ENCODE data around the gene HCRT.
"Not testable (repeated sequence)": the region's sequence is repeated elsewhere in the genome, so short reads cannot be mapped to it uniquely, and the experiment has no call there.

The HCRT gene

GRCh38 chr17:42146911-42147607 is 38.2 kb downstream of the HCRT start:
- H4K91ac ChIP-seq (ENCODE audit: low read length), result no peak overlapping the region
- H2BK120ac ChIP-seq (ENCODE audit: low read depth, low read length), result no peak overlapping the region
- no peak overlapping the region for H3K4ac ChIP-seq (ENCODE audit: low read depth in 1 of 2, low read length in 2 of 2)
- H3K4me3 ChIP-seq (ENCODE audit: insufficient read depth in 1 of 2, low read depth in 1 of 2, low read length in 2 of 2), result no peak overlapping the region
- no peaks in the 10 kb centered on the region for H3K27me3 ChIP-seq (ENCODE audit: control insufficient read depth in 1 of 2, insufficient read depth in 1 of 2, low read length in 2 of 2)
- H3K79me1 ChIP-seq (replicated peaks; ENCODE audit: low read length, poor library complexity, severe bottlenecking), result peaks cover 12% of the 10 kb centered on the region
- H3K9me3 ChIP-seq (ENCODE audit: control insufficient read depth, low read length), result no peaks in the 10 kb centered on the region
- H2AK5ac ChIP-seq (ENCODE audit: low read length, severe bottlenecking), result no peak overlapping the region
- H2BK5ac ChIP-seq (ENCODE audit: low read depth, low read length, poor library complexity, severe bottlenecking), result no peak overlapping the region
- H3K4me1 ChIP-seq (ENCODE audit: control insufficient read depth, insufficient read depth, low read depth, low read length), result peaks cover 11% of the 10 kb centered on the region
- no peak overlapping the region for H2BK15ac ChIP-seq (ENCODE audit: low read depth, poor library complexity, severe bottlenecking)
- H2AFZ ChIP-seq (ENCODE audit: low read depth, low read length), result no peak overlapping the region
- H2BK12ac ChIP-seq (ENCODE audit: low read length in 2 of 2), result no peak overlapping the region
- H3K23ac ChIP-seq (ENCODE audit: low read length in 2 of 2), result no peak overlapping the region
- no peak overlapping the region for H3K9ac ChIP-seq (ENCODE audit: low read length)
- H3K27ac ChIP-seq (ENCODE audit: low read length, poor library complexity, severe bottlenecking), result no peak overlapping the region
- H3K14ac ChIP-seq (ENCODE audit: low read length in 2 of 2), result no peak overlapping the region
- no peak for DNase-seq
- WGBS, result 92% methylated on average over 11 of the region's 13 CpGs
- no peak overlapping the region for H3K18ac ChIP-seq (ENCODE audit: low read depth in 1 of 2, low read length in 2 of 2)
- H3K4me2 ChIP-seq (ENCODE audit: low read length, poor library complexity, severe bottlenecking), result no peak overlapping the region
- H4K8ac ChIP-seq (ENCODE audit: low read length), result no peak overlapping the region
- H3K36me3 ChIP-seq (ENCODE audit: control insufficient read depth in 1 of 2, insufficient read depth in 2 of 2, low read depth in 1 of 2, low read length in 2 of 2), result peaks cover 33 to 39% of the 10 kb centered on the region in 2 experiments

GRCh38 chr17:42143138-42143537 is 42.1 kb downstream of the HCRT start:
- H3K9me3 ChIP-seq (ENCODE audit: control insufficient read depth, low read length), result not testable (repeated sequence)
- peak overlapping the region in 1 of 2 experiments; percentile 25 for H3K4me3 ChIP-seq (ENCODE audit: insufficient read depth in 1 of 2, low read depth in 1 of 2, low read length in 2 of 2)
- WGBS, result 93% methylated on average over 4 of the region's 4 CpGs

GRCh38 chr17:42142371-42142896 is 42.8 kb downstream of the HCRT start:
- peak overlapping the region; percentile 7 for H3K4me2 ChIP-seq (ENCODE audit: low read length, poor library complexity, severe bottlenecking)
- H2BK5ac ChIP-seq (ENCODE audit: low read depth, low read length, poor library complexity, severe bottlenecking), result no peak overlapping the region
- no peak overlapping the region for H2AK5ac ChIP-seq (ENCODE audit: low read length, severe bottlenecking)
- H3K79me1 ChIP-seq (replicated peaks; ENCODE audit: low read length, poor library complexity, severe bottlenecking), result peaks cover 12% of the 10 kb centered on the region
- H3K27me3 ChIP-seq (ENCODE audit: control insufficient read depth in 1 of 2, insufficient read depth in 1 of 2, low read length in 2 of 2), result no peaks in the 10 kb centered on the region
- H2BK15ac ChIP-seq (ENCODE audit: low read depth, poor library complexity, severe bottlenecking), result no peak overlapping the region
- peak overlapping the region; percentile 34 for H3K9ac ChIP-seq (ENCODE audit: low read length)
- peaks cover 27 to 33% of the 10 kb centered on the region in 2 experiments for H3K36me3 ChIP-seq (ENCODE audit: control insufficient read depth in 1 of 2, insufficient read depth in 2 of 2, low read depth in 1 of 2, low read length in 2 of 2)
- peak overlapping the region; percentile 53 for H3K27ac ChIP-seq (ENCODE audit: low read length, poor library complexity, severe bottlenecking)
- H3K4me3 ChIP-seq (ENCODE audit: insufficient read depth in 1 of 2, low read depth in 1 of 2, low read length in 2 of 2), result peak overlapping the region in 1 of 2 experiments; percentile 25
- no peak overlapping the region for H3K14ac ChIP-seq (ENCODE audit: low read length in 2 of 2)
- no peaks in the 10 kb centered on the region for H3K9me3 ChIP-seq (ENCODE audit: control insufficient read depth, low read length)
- H3K23ac ChIP-seq (ENCODE audit: low read length in 2 of 2), result no peak overlapping the region
- H3K4ac ChIP-seq (ENCODE audit: low read depth in 1 of 2, low read length in 2 of 2), result no peak overlapping the region
- peaks cover 34% of the 10 kb centered on the region for H3K4me1 ChIP-seq (ENCODE audit: control insufficient read depth, insufficient read depth, low read depth, low read length)
- H2BK120ac ChIP-seq (ENCODE audit: low read depth, low read length), result no peak overlapping the region
- no peak overlapping the region for H2BK12ac ChIP-seq (ENCODE audit: low read length in 2 of 2)
- no peak overlapping the region for H2AFZ ChIP-seq (ENCODE audit: low read depth, low read length)
- peak; percentile 31 for DNase-seq
- H4K91ac ChIP-seq (ENCODE audit: low read length), result no peak overlapping the region
- 86% methylated on average over 7 of the region's 7 CpGs for WGBS
- no peak overlapping the region for H4K8ac ChIP-seq (ENCODE audit: low read length)
- no peak overlapping the region for H3K18ac ChIP-seq (ENCODE audit: low read depth in 1 of 2, low read length in 2 of 2)

More at GRCh38 chr17:42143138-42143537, 42.1 kb downstream of the HCRT start:
- not testable (repeated sequence) for H3K14ac ChIP-seq (ENCODE audit: low read length in 2 of 2); H3K4ac ChIP-seq (ENCODE audit: low read depth in 1 of 2, low read length in 2 of 2); H2AFZ ChIP-seq (ENCODE audit: low read depth, low read length); H3K18ac ChIP-seq (ENCODE audit: low read depth in 1 of 2, low read length in 2 of 2); H2AK5ac ChIP-seq (ENCODE audit: low read length, severe bottlenecking); H3K4me2 ChIP-seq (ENCODE audit: low read length, poor library complexity, severe bottlenecking); H3K27me3 ChIP-seq (ENCODE audit: control insufficient read depth in 1 of 2, insufficient read depth in 1 of 2, low read length in 2 of 2); H2BK15ac ChIP-seq (ENCODE audit: low read depth, poor library complexity, severe bottlenecking); H3K23ac ChIP-seq (ENCODE audit: low read length in 2 of 2); H4K8ac ChIP-seq (ENCODE audit: low read length); DNase-seq; H2BK12ac ChIP-seq (ENCODE audit: low read length in 2 of 2); H4K91ac ChIP-seq (ENCODE audit: low read length); H2BK5ac ChIP-seq (ENCODE audit: low read depth, low read length, poor library complexity, severe bottlenecking); H3K9ac ChIP-seq (ENCODE audit: low read length); H2BK120ac ChIP-seq (ENCODE audit: low read depth, low read length)
- Histone ChIP-seq H3K4me1 (ENCODE audit: control insufficient read depth, insufficient read depth, low read depth, low read length) (peaks cover 33% of the 10 kb centered on the region), H3K27ac (ENCODE audit: low read length, poor library complexity, severe bottlenecking) (peak overlapping the region; percentile 4), H3K36me3 (ENCODE audit: control insufficient read depth in 1 of 2, insufficient read depth in 2 of 2, low read depth in 1 of 2, low read length in 2 of 2) (peaks cover 31 to 38% of the 10 kb centered on the region in 2 experiments), H3K79me1 (replicated peaks; ENCODE audit: low read length, poor library complexity, severe bottlenecking) (peaks cover 12% of the 10 kb centered on the region)

- H3K23ac ChIP-seq (ENCODE audit: low read length in 2 of 2), result no peak overlapping the region
- 81% methylated on average over 8 of the region's 8 CpGs for WGBS
- DNase-seq, result no peak
- H2AK5ac ChIP-seq (ENCODE audit: low read length, severe bottlenecking), result no peak overlapping the region
- no peak overlapping the region for H3K27ac ChIP-seq (ENCODE audit: low read length, poor library complexity, severe bottlenecking)
- no peak overlapping the region for H3K4me3 ChIP-seq (ENCODE audit: insufficient read depth in 1 of 2, low read depth in 1 of 2, low read length in 2 of 2)
- H2BK12ac ChIP-seq (ENCODE audit: low read length in 2 of 2), result no peak overlapping the region
- peaks cover 13% of the 10 kb centered on the region for H3K79me1 ChIP-seq (replicated peaks; ENCODE audit: low read length, poor library complexity, severe bottlenecking)
- no peak overlapping the region for H3K4me2 ChIP-seq (ENCODE audit: low read length, poor library complexity, severe bottlenecking)
- H3K4me1 ChIP-seq (ENCODE audit: control insufficient read depth, insufficient read depth, low read depth, low read length), result peaks cover 34% of the 10 kb centered on the region
- H2BK120ac ChIP-seq (ENCODE audit: low read depth, low read length), result no peak overlapping the region
- no peak overlapping the region for H3K4ac ChIP-seq (ENCODE audit: low read depth in 1 of 2, low read length in 2 of 2)
- no peak overlapping the region for H2BK5ac ChIP-seq (ENCODE audit: low read depth, low read length, poor library complexity, severe bottlenecking)
- H3K14ac ChIP-seq (ENCODE audit: low read length in 2 of 2), result no peak overlapping the region
- H4K91ac ChIP-seq (ENCODE audit: low read length), result no peak overlapping the region
- H3K18ac ChIP-seq (ENCODE audit: low read depth in 1 of 2, low read length in 2 of 2), result no peak overlapping the region
- no peak overlapping the region for H4K8ac ChIP-seq (ENCODE audit: low read length)
- H3K27me3 ChIP-seq (ENCODE audit: control insufficient read depth in 1 of 2, insufficient read depth in 1 of 2, low read length in 2 of 2), result no peaks in the 10 kb centered on the region
- no peaks in the 10 kb centered on the region for H3K9me3 ChIP-seq (ENCODE audit: control insufficient read depth, low read length)
- H3K9ac ChIP-seq (ENCODE audit: low read length), result no peak overlapping the region
- H3K36me3 ChIP-seq (ENCODE audit: control insufficient read depth in 1 of 2, insufficient read depth in 2 of 2, low read depth in 1 of 2, low read length in 2 of 2), result peaks cover 29 to 30% of the 10 kb centered on the region in 2 experiments
- no peak overlapping the region for H2BK15ac ChIP-seq (ENCODE audit: low read depth, poor library complexity, severe bottlenecking)
- H2AFZ ChIP-seq (ENCODE audit: low read depth, low read length), result no peak overlapping the region
Observed at GRCh38 chr17:42141382-42141781, 43.9 kb downstream of the HCRT start.

All from mesenchymal stem cell (in vitro differentiated cells and primary cell).